ENCODE measurements around the gene DECR2.
"Not testable (repeated sequence)": the region's sequence is repeated elsewhere in the genome, so short reads cannot be mapped to it uniquely, and the experiment has no call there.

The DECR2 gene

DNA sequence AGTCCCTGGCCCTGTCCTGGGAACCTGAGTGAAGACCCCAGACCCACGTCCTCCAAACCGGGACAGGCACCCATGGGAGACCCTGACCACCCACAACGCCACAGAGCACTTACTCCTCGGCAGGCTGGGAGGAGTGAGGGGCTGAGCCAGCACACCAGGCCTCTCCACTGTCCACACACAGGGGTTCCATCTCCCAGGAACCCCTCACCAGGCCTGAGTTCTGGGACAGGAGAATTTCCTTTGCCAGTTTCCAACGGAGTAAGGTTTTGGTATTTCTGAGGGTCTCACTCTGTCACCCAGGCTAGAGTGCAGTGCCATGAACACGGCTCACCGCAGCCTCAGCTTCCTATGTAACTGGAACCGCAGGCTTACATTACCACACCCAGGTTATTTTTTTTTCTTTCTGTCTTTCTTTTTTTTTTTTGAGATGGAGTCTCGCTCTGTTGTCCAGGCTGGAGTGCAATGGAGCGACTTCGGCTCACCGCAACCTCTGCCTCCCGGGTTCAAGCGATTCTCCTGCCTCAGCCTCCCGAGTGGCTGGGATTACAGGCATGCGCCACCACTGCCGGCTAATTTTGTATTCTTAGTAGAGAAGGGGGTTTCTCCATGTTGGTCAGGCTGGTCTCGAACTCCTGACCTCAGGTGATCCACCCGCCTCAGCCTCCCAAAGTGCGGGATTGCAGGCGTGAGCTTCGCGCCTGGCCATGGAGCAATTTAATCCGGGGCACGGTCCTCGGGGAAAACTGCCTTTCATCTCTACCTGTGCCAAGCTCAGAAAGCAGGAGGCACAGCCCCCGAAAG, 21.5 kb upstream of the DECR2 start:
- DNase-seq: no peak

DNA sequence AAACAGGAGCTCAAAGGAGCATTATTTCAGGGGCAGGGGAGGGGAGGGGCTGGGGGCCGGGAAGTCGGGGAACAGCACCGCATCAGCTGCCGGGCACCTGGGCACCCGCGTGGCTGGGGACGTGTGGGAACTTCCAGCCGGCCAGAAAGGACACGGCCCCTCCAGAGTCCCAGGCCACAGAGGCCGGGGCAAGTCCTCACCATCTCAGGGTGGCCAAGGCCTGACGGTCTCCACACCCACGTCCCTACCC, 21.0 kb upstream of the DECR2 start:
- no peak for DNase-seq

DNA sequence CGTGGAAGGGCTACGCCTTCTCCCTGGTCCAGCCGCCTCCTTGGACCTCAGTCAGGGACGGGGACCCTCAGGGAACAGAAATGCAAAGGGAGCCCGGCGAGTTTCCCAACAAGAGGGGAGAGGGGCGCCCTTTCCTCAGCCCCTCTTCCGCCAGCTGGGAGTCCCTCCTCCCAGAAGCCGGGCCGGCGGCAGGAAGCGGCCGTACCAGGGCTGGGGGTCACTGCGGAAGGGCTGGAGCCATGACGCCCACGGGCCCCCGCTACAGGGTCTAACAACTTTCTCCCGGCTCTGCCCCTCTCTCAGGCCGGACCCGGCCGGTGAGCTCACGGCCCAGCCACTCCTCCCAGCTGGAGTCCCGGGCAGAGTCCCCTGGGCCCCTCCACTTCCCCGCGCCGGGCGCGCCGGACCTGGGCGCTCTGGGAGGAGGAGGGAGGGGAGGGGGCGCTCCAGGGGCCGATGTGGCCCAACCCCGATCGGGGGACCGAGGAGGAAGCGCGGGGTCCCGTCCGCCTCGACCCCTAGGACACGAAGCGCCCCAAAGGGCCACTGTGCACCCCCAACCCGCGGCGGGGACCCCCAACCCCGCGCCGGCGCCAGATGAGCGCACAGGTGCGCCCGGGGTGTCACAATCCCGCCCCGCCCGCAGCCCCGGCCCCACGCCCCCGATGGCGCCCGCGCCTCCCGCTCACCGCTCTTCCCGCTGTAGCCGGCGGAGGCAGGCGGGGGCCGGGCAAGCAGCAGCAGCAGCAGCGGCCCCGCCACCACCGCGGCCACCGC, 20.5 kb upstream of the DECR2 start:
- DNase-seq: no peak

DNA sequence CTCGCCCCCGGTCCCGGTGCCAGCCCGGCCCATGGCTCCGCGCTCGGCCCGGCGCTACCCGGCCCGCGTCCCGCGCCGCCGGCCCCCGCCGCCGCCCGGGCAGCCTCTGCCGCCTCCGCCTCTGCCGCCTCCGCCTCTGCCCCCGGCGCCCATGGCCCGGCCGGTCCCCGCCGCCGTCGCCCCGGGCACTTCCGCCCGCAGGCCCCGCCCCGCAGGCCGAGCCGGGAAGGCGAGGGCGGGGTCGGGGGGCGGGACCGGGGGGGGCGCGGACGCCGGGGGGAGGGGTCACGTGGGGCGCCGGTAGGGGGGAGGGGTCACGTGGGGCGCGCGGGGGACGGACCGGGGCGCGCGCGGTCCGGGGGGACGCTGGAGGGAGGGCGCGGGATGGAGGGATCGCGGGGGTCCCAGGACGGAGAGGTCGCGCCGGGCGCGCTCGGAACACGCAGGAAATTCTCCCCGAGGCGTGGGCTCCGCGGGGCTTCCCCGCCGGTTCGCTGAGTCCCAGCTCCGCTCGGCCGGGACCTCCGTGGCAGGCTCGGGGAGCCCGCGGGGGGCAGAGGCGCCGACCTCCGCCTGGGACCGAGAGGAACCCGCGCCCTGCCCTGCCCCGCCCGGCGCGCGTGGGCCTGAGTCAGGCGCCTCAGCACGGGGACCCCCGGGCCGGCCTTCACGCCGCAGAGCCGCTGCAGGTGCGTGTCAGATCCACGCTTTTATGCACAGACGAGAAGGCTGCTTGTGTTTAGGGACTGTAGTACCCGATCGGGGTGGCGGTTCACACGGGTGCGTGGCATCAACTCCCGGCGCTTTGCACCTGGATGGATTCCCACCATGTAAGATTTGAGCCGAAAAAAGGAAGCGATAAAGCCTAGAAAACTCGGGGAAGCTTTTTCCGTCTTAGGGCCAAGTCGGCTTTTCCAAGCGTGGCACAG, 19.6 kb upstream of the DECR2 start, which contains the start of gene PGAP6:
Gene PGAP6 (minus strand): TSS at position 190 of the 929 bp plus-strand sequence. CDS start 157 bp downstream, at position 33.
- peak; percentile 21 to 33 for DNase-seq

DNA sequence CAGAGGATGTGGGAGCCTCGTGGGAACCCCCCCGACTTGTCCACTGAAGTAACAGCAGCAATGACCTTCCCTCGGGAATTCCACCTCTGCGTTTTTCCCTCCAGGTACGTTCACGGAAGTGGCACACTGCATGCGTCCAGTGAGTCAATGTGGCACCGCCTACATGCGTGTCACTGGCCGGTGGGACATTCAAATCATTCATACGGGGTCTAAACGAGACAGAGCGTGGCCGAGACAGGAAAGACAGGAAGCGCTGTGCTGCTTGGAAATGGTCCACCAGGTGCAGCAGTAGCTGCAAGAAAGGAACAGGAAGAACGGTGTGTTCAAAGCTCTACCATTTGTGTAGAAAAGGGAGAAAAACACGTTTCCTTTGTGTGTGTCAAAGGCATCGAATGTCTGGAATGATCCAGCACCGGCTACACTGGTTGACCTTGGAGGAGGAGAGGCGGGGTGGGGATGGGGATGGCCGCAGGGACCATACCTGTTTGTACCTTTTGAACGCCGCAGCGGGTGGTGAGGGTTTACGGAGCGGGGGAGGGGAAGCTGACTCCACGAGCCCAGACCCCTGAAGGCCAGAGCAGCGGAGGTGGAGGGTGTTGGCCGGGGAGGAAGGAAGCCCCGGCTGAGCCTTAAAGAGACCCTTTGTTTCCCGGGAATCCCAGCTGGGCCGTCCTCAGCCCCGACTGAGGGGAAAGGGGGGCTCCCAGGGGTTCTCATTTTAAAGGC, 18.2 kb upstream of the DECR2 start:
- no peak for DNase-seq

DNA sequence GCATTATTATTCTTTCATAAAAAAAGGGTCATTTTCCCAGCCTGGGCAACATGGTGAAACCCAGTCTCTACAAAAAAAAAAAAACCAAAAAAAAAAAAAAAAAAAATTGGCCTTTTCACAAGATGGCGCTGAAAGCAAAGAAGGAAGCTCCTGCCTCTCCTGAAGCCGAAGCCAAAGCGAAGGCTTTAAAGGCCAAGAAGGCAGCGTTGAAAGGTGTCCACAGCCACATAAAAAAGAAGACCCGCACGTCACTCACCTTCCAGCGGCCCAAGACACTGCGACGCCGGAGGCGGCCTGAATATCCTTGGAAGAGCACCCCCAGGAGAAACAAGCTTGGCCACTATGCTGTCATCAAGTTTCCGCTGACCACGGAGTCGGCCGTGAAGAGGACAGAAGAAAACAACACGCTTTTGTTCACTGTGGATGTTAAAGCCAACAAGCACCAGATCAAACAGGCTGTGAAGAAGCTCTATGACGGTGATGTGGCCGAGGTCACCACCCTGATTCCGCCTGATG, 15.0 kb upstream of the DECR2 start:
- DNase-seq: no peak

DNA sequence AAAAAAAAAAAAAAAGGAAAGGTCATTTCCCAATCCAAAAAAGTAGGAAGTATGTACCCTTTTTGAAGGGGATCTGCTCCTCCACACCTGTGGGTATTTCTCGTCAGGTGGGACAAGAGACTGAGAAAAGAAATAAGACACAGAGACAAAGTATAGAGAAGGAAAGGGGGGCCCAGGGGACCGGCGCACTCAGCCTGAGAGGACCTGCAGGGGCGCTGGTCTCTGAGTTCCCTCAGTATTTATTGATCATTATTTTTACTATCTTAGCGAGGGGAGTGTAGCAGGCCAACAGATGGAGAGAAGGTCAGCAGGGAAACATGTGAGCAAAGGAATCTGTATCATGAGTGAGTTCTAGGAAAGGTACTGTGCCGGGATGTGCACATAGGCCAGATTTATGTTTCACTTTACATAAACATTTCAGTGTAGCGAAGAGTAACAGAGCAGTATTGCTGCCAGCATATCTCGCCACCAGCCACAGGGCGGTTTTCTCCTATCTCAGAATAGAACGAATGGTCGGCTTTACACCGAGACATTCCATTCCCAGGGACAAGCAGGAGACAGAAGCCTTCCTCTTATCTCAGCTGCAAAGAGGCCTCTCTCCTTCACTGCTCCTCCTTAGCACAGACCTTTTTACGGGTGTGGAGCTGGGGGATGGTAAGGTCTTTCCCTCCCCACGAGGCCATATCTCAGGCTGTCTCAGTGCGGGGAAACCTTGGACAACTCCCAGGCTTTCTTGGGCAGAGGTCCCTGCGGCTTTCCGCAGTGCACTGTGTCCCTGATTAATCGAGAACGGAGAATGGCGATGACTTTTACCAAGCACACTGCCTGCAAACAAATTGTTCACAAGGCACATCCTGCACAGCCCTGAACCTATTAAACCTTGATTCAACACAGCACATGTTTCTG, 13.7 kb upstream of the DECR2 start:
- not testable (repeated sequence) for DNase-seq

DNA sequence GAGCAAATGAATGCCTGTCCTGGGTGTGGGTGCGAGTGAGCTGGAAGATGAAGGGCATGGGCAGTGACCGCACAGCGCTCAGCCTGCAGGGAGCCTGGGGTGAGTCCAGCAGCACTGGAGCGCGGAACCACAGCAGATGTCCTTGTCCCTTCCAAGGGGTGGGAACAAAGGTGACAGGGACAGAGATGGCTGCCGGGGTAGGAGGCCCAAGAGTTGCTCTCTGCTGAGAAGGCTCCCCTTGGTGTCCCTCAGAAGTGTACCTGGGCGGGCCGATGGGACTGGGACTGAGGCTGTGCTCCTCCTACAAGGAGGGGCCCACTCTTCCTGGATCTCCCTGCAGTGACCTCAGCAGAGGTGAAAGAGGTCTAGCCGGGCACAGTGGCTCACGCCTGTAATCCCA, 12.3 kb upstream of the DECR2 start:
- DNase-seq: no peak

DNA sequence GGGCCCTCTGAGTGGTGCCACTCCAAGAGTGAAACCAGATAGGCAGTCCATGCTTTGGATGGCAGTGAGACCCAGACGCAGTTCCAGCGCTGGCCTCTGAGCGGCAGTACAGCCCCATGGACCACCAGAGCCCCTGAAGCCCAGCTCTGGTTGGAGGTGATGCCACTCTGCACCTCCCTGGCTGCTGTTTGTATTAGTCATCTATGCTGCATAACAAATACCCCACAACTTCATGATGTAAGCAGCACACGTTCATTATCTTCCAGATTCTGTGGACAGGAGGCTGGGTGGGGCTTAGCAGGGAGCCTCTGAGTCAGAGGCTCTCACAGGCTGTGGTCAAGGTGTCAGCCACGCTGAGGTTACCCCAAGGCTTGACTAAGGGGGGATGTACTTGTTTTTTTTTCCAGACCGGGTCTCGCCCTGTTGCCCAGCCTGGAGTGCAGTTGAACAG, 9.8 kb upstream of the DECR2 start:
- peak; percentile 56 to 64 for DNase-seq

DNA sequence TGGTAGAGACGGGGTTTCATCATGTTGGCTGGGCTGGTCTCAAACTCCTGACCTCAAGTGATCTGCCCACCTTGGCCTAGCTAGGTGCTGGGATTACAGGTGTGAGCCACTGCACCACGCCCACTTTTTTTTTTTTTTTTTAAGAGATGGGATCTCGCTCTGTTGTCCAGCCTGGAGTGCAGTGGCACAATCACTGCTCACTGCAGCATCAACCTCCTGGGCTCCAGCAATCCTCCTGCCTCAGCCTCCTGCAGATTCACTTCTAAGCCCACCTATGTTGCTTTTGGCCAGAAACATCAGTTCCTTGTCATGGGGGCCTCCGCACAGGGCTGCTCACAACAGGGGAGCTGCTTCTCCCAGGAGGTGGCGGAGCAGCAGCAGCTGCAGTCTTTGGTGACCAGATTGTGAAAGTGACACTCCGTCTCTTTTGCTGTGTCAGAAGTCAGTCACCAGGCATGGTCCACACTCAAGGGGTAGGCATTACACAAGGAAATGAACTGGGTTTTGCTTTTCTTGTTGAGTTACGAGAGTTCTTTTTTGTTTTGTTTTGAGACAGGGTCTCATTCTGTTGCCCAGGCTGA, 9.1 kb upstream of the DECR2 start:
- DNase-seq: no peak

DNA sequence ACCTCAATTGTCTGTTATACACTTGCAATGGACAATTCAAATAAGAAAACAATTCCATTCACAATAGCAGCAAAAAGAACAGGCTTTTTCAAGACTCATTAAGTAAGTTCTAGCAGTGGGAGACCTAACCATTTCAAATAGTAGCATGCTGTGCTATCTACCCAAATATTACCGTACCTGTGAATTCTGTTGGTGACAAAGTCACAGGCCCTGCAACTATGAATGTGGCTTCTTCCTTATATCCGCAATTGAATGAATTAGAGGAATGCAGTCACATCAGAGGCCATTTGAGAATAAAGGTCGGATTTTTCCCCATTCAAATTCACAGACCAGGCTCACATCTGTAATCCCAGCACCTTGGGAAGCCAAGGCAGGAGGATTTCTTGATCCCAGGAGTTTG, 5.5 kb upstream of the DECR2 start:
- DNase-seq: no peak

DNA sequence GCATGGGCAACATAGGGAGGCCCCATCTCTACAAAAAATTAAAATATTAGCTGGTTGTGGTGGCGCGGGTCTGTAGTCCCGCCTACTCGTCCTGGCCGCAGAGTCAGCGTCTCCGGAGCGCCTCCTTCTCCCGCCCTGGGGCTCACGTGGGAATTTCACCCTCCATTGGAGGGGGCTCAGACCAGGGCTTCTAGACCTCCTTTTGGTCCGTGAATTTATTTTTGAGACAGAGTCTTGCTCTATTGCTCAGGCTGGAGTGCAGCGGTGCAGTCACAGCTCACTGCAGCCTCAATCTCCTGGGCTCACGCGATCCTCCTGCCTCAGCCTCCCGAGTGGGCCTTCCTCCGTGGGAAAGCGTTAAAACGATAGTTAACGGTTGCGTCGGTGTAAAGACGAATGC, 5.1 kb upstream of the DECR2 start:
- peak; percentile 54 for DNase-seq

DNA sequence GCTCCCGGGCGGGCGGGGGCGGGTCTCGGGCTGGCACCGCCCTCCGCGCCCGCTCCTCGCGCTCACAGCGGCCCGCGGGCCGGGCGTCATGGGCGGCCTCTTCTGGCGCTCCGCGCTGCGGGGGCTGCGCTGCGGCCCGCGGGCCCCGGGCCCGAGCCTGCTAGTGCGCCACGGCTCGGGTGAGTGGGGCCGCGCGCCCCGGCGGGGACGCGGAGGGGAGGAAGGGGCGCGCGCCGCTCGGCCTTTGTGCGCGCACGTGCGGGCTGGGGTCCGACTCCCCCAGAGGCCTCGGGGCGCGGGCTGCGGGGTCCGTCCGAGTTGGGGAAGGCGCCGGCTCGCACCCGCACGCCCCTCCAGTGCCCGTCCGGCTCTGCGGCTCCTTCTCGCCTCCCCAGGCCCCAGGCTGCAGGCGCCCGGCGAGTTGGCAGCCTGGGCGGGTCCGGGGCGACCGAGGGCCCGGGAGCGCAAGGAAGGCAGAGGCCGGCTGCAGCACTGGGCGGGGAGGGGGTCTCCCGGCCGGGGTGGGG, 4.5 kb upstream of the DECR2 start, which contains the start of gene NME4:
Gene NME4 (plus strand): TSS at position 65 of the 527 bp plus-strand sequence. CDS start 24 bp downstream, at position 89.
- DNase-seq: no peak

DNA sequence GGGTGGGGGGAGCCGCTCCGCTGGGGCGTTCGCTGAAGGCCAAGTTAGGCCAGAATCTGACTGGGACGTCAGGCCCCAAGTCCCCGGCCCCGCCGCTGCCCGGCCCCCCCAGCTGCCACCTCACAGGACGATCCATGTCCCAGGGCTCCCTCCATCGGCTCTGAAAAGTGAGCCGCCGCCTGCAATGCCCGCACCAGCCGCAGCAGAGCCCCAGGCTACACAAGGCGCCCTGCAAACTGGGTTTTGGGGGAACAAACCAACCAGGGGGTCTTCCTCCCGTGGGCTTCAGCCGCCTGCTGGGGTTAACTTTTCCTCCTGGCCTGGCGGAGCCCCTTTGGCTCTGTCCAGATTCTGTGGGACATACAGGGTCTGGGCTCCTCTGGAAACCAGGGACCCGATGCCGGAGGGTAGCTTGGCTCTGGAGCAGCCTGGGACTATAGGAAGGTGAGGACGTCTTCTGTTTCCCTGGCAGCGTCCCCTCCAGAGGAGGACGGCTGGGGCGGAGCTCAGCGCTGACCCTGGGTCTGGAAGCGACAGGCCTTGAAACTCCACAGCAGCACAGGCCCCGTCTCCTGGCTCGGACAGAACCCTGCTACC, 3.9 kb upstream of the DECR2 start:
- peak; percentile 22 to 45 for DNase-seq

DNA sequence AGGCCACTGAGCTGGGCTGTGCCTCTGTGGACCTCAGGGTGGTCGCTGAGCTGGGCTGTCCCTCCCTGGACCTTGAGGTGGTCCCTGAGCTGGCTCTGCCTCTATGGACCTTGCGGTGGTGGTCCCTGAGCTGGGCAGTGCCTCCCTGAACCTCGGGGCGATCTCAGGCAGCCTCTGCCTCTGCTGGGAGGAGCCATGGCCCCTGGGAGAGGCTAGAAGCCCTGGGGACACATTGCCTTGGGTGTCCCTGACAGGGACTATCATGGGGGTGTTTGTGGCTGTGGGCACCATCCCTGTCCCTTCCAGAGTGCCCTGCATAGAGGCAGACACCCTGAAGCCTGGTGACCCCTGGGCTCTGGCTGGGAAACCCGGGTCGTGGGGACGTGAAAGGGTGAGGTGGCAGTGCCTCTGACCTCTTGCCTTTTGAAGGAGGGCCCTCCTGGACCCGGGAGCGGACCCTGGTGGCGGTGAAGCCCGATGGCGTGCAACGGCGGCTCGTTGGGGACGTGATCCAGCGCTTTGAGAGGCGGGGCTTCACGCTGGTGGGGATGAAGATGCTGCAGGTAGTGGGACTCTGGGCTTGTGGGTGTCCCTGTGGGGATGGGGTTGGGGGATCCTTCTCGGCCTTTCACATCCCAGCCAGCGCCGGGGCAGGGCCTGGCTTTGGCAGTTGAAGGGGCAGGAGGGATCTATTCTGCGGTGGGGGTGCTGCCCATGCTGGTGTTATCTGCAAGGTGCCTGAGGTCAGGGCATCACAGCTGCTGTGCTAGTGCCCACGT, 2.9 kb upstream of the DECR2 start:
- DNase-seq: no peak

DNA sequence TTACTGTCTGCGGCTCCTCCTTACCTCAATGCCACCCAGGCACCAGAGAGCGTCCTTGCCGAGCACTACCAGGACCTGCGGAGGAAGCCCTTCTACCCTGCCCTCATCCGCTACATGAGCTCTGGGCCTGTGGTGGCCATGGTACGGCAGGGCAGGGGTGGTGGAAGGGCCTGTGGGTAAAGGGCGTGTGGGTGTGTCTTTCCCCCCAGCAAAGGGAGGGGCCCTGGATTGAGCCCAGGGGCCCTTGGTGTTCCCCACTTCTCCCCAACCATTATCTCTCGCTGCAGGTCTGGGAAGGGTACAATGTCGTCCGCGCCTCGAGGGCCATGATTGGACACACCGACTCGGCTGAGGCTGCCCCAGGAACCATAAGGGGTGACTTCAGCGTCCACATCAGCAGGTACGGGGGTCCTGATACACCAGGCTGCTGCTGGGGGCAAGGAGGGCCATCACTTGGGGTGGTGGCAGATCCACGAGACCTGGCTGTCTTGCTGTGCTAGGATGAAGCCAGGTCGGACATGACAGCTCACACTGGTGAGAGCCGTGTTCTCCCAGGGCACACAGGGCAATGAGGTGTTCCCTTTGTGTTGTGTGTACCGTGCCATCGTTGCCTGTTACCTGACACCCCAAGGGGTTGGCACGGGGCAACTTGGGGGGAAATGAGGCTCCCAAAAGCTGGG, 2.2 kb upstream of the DECR2 start:
- DNase-seq: no peak

DNA sequence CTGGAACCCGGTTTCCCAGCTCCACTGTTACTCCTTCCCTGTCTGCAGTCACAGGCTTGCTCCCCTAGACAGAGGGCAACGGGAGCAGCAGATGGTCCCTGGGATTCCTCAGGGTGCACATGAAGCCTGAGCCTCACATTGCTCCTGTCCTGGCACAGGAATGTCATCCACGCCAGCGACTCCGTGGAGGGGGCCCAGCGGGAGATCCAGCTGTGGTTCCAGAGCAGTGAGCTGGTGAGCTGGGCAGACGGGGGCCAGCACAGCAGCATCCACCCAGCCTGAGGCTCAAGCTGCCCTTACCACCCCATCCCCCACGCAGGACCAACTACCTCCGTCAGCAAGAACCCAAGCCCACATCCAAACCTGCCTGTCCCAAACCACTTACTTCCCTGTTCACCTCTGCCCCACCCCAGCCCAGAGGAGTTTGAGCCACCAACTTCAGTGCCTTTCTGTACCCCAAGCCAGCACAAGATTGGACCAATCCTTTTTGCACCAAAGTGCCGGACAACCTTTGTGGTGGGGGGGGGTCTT, 1.6 kb upstream of the DECR2 start:
- no peak for DNase-seq

DNA sequence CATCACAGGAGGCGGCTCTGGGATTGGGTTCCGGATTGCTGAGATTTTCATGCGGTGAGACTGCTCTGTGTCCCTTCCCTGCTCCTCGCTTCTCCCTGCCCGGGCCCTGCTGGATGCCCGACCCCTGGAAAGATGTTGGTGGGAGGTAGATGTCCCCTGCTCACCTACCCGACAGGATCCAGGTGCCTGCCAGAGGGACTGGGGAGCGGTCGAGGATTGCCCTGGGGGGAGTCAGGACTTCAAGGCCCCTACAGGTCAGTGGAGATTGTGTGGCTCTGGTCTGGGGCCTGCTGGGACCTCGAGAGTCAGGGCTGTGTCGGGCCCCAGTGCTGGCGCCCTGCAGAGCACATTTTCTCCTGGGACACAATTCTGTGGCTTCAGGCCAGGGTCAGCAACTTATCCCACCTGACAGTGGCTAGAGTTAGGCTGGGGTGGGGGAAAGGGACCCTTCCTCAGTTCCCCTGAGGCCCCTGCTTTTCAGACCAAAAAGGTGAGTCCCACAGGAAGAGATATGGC, 3.3 kb downstream of the DECR2 start:
- DNase-seq: no peak

All from AML-193 (cell line).